Measurements from ENCODE around the gene POLE. TPM values are rescaled to one million over a fixed set of nuclear protein-coding genes. Genes with fewer than 3 reads are reported as not detected.

POLE gene
- total RNA-seq (2022; extraction: Qiagen RNA extraction), result 41.1 to 50.1 TPM (median 43.1 TPM) in 5 replicates

GRCh38 chr12:132687211-132688164 lies at the start of gene POLE, which contains the start of gene PXMP2:
TSS of gene POLE (minus strand) at chr12:132687342. CDS start at chr12:132687315, 27 bp downstream.
TSS of gene PXMP2 (plus strand) at chr12:132687587. CDS start at chr12:132687671, 84 bp downstream.

GRCh38 chr12:132710405-132711079 lies 23.4 kb upstream of the POLE start, which contains the start of gene PGAM5:
TSS of gene PGAM5 (plus strand) at chr12:132710842. CDS start at chr12:132710877, 35 bp downstream.

GRCh38 chr12:132618683-132619043 lies 68.5 kb downstream of the POLE start, which contains the start of gene P2RX2:
TSS of gene P2RX2 (plus strand) at chr12:132618776. CDS start at chr12:132618817, 41 bp downstream.

GRCh38 chr12:132610051-132610759 lies 76.9 kb downstream of the POLE start, which contains the start of gene LRCOL1:
TSS of gene LRCOL1 (minus strand) at chr12:132610582. CDS start at chr12:132606251, 4,331 bp downstream.

Other genes with a start within 250 kb of the POLE start
- 79.5 to 102 TPM (median 92.0 TPM) in 5 replicates for gene FBRSL1, start 197.2 kb downstream of the POLE start, total RNA-seq (2022; extraction: Qiagen RNA extraction)
- not detected in 5 replicates for gene LRCOL1, start 76.8 kb downstream of the POLE start, total RNA-seq (2022; extraction: Qiagen RNA extraction)
- gene P2RX2, start 68.6 kb downstream of the POLE start, total RNA-seq (2022; extraction: Qiagen RNA extraction), result not detected in 5 replicates
- 20.9 to 32.5 TPM (median 32.0 TPM) in 5 replicates for gene PXMP2, start 245 bp upstream of the POLE start, total RNA-seq (2022; extraction: Qiagen RNA extraction)
- gene PGAM5, start 23.5 kb upstream of the POLE start, total RNA-seq (2022; extraction: Qiagen RNA extraction), result 45.5 to 55.1 TPM (median 53.3 TPM) in 5 replicates
- gene ANKLE2, start 74.5 kb upstream of the POLE start, total RNA-seq (2022; extraction: Qiagen RNA extraction), result 67.9 to 87.0 TPM (median 74.3 TPM) in 5 replicates
- 19.4 to 30.2 TPM (median 21.1 TPM) in 5 replicates for gene GOLGA3, start 141.5 kb upstream of the POLE start, total RNA-seq (2022; extraction: Qiagen RNA extraction)
- gene CHFR, start 200.3 kb upstream of the POLE start, total RNA-seq (2022; extraction: Qiagen RNA extraction), result 20.6 to 26.6 TPM (median 22.6 TPM) in 5 replicates